Liver (tissue), 9 donors: ENCODE data around the gene ERC2. TPM values are rescaled to one million over a fixed set of nuclear protein-coding genes. Genes with fewer than 3 reads are reported as not detected.

Experiments used
- DNase-seq: peaks from one replicate; pipeline ENCODE4 v3.0.0-alpha.2; 2017; ENCODE audit warnings: low spot score
- H3K27ac ChIP-seq, 2 donors: one replicate each; pipeline ENCODE4 v1.7.0; 2013; ENCODE audit warnings: inconsistent platforms in 2 of 2, low read length in 2 of 2, control low read depth in 1 of 2, low read depth in 1 of 2, mild to moderate bottlenecking in 1 of 2
- H3K27me3 ChIP-seq, 4 donors: one replicate each; pipeline versions ENCODE4 v1.6.1 to v1.7.0; 2013; ENCODE audit warnings: low read length in 3 of 4, inconsistent platforms in 1 of 4, mild to moderate bottlenecking in 1 of 4, moderate library complexity in 1 of 4; ENCODE audit not compliant: control insufficient read depth in 4 of 4, insufficient read depth in 4 of 4
- H3K36me3 ChIP-seq, 4 donors: one replicate each; pipeline versions ENCODE4 v1.6.1 to v1.7.0; 2013; ENCODE audit warnings: low read length in 3 of 4, mild to moderate bottlenecking in 3 of 4, low read depth in 1 of 4, moderate library complexity in 1 of 4; ENCODE audit not compliant: control insufficient read depth in 4 of 4, insufficient read depth in 3 of 4
- H3K4me1 ChIP-seq, 4 donors: one replicate each; pipeline versions ENCODE4 v1.6.1 to v1.7.0; 2013; ENCODE audit warnings: low read length in 3 of 4, mild to moderate bottlenecking in 3 of 4, moderate library complexity in 1 of 4; ENCODE audit not compliant: control insufficient read depth in 4 of 4, insufficient read depth in 4 of 4
- H3K4me3 ChIP-seq, 3 donors: one replicate each; pipeline versions ENCODE4 v1.6.1 to v1.7.0; 2013; ENCODE audit warnings: low read length in 3 of 3, control low read depth in 1 of 3, low read depth in 1 of 3, mild to moderate bottlenecking in 1 of 3
- H3K9ac ChIP-seq, 2 donors: one replicate each; pipeline ENCODE4 v1.7.0; 2013; ENCODE audit warnings: low read length in 2 of 2, mild to moderate bottlenecking in 2 of 2, moderate library complexity in 2 of 2, control low read depth in 1 of 2, low read depth in 1 of 2
- H3K9me3 ChIP-seq, 4 donors: one replicate each; pipeline versions ENCODE4 v1.6.1 to v1.7.0; 2013; ENCODE audit warnings: low read length in 3 of 4; ENCODE audit not compliant: control insufficient read depth in 4 of 4
- EGR1 ChIP-seq, 2 donors: IDR thresholded peaks; 2 replicates each; pipeline ENCODE4 v1.6.1; 2016 to 2018; ENCODE audit warnings: antibody characterized with exemption in 2 of 2, low read depth in 2 of 2
- FOXA2 ChIP-seq: IDR thresholded peaks from 2 replicates; pipeline ENCODE4 v1.6.1; 2016; ENCODE audit warnings: antibody characterized with exemption
- GABPA ChIP-seq, 2 donors: IDR thresholded peaks in 1 of 2; conservative IDR thresholded peaks in 1 of 2; 2 replicates each; pipeline ENCODE4 v1.6.1; 2016; ENCODE audit warnings: antibody characterized with exemption in 2 of 2, mild to moderate bottlenecking in 1 of 2, moderate library complexity in 1 of 2
- HNF4A ChIP-seq, 2 donors: conservative IDR thresholded peaks; 2 replicates each; pipeline ENCODE4 v1.6.1; 2016; ENCODE audit warnings: antibody characterized with exemption in 2 of 2, mild to moderate bottlenecking in 2 of 2
- JUND ChIP-seq, 2 donors: IDR thresholded peaks; 2 replicates each; pipeline ENCODE4 v1.6.1; 2016; ENCODE audit warnings: antibody characterized with exemption in 2 of 2
- NR2F2 ChIP-seq: IDR thresholded peaks from 2 replicates; pipeline ENCODE4 v1.6.1; 2016; ENCODE audit warnings: antibody characterized with exemption
- SP1 ChIP-seq: IDR thresholded peaks from 2 replicates; pipeline ENCODE4 v1.6.1; 2018; ENCODE audit warnings: antibody characterized with exemption, mild to moderate bottlenecking
- TAF1 ChIP-seq: conservative IDR thresholded peaks from 2 replicates; pipeline ENCODE4 v1.6.1; 2016; ENCODE audit warnings: antibody characterized with exemption, mild to moderate bottlenecking
- WGBS: extraction: QIAGEN DNeasy Blood & Tissue Kit; methylation state at CpG from one replicate; pipeline ENCODE4 v1.1.7; 2013; 5-methylcytosine and 5-hydroxymethylcytosine counted together
- polyA plus RNA-seq, 2 donors: library from polyadenylated mRNA; stranded (reverse) in 1 of 2; unstranded in 1 of 2; fragments of 200-250 nt in 1 of 2; fragments of >200 nt in 1 of 2; fragmentation: Nextera tagmentation in 1 of 2; extraction: Ambion mirVana in 1 of 2; gene quantifications; one replicate each; pipeline versions ENCODE4 v1.2.1 to v1.2.3, GENCODE V29; 2013 to 2015
- total RNA-seq, 2 donors: library from RNA; depleted of rRNA; stranded (reverse); fragments of >200 nt; gene quantifications; one replicate each; pipeline ENCODE4 v1.2.3, GENCODE V29; 2014
- TF ChIP-seq, protein P1 (sequence below): IDR thresholded peaks from 2 replicates; pipeline ENCODE4 v1.6.1; 2016; ENCODE audit warnings: antibody characterized with exemption, mild to moderate bottlenecking
- TF ChIP-seq, protein P2 (sequence below): IDR thresholded peaks from 2 replicates; pipeline ENCODE4 v1.6.1; 2016; ENCODE audit warnings: antibody characterized with exemption
- TF ChIP-seq, protein P3 (sequence below): fragments of 150-350 bp; IDR thresholded peaks from 2 replicates; pipeline ENCODE4 v1.5.1; 2017; ENCODE audit warnings: improper control_type of control experiment, low read depth, low read length; ENCODE audit not compliant: missing input control
- donor health status: healthy.
- donor health status: healthy.
- donor health status: healthy.
- donor health status: healthy.
- donor health status: healthy.

ERC2 gene
- total and polyA plus RNA-seq, 4 donors, result 0.14 to 0.25 TPM; not detected in 2

DNA sequence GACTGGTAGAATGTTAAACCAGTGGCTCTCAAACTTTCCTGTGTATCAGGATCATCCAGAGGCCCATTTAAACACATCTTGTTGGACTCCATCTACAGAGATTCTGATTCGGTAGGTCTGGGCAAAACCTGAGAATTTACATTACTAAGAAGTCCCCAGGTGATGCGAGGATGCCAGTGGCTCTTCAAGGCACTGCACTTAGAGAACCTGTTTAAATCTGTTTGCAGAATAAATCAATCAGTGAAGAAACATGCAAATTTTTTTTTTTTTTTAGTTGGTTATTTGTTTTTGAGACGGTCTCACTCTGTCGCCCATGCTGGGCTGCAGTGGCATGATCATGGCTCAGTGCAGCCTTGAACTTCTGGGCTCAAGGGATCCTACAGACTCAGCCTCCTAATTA is 863.4 kb downstream of the ERC2 start:
- H3K27me3 ChIP-seq, result no peaks in the 10 kb centered on the region
- no peak for DNase-seq
- TF ChIP-seq NR2F2, result no peak
- no peak for TF ChIP-seq TAF1
- TF ChIP-seq, protein P1, sequence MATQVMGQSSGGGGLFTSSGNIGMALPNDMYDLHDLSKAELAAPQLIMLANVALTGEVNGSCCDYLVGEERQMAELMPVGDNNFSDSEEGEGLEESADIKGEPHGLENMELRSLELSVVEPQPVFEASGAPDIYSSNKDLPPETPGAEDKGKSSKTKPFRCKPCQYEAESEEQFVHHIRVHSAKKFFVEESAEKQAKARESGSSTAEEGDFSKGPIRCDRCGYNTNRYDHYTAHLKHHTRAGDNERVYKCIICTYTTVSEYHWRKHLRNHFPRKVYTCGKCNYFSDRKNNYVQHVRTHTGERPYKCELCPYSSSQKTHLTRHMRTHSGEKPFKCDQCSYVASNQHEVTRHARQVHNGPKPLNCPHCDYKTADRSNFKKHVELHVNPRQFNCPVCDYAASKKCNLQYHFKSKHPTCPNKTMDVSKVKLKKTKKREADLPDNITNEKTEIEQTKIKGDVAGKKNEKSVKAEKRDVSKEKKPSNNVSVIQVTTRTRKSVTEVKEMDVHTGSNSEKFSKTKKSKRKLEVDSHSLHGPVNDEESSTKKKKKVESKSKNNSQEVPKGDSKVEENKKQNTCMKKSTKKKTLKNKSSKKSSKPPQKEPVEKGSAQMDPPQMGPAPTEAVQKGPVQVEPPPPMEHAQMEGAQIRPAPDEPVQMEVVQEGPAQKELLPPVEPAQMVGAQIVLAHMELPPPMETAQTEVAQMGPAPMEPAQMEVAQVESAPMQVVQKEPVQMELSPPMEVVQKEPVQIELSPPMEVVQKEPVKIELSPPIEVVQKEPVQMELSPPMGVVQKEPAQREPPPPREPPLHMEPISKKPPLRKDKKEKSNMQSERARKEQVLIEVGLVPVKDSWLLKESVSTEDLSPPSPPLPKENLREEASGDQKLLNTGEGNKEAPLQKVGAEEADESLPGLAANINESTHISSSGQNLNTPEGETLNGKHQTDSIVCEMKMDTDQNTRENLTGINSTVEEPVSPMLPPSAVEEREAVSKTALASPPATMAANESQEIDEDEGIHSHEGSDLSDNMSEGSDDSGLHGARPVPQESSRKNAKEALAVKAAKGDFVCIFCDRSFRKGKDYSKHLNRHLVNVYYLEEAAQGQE, result no peak
- TF ChIP-seq GABPA (IDR thresholded peaks at IDR 0.05 in 1 of 2, conservative IDR thresholded peaks at IDR 0.05 in 1 of 2), result no peak
- H3K4me3 ChIP-seq, result no peak overlapping the region
- H3K36me3 ChIP-seq, result no peaks in the 10 kb centered on the region
- H3K27ac ChIP-seq, result no peak overlapping the region
- no peak overlapping the region for H3K9ac ChIP-seq
- no peaks in the 10 kb centered on the region for H3K9me3 ChIP-seq
- 79% methylated on average over 4 of the region's 4 CpGs for WGBS
- peaks cover 0 to 10% (median 8%) of the 10 kb centered on the region in 4 donors for H3K4me1 ChIP-seq

DNA sequence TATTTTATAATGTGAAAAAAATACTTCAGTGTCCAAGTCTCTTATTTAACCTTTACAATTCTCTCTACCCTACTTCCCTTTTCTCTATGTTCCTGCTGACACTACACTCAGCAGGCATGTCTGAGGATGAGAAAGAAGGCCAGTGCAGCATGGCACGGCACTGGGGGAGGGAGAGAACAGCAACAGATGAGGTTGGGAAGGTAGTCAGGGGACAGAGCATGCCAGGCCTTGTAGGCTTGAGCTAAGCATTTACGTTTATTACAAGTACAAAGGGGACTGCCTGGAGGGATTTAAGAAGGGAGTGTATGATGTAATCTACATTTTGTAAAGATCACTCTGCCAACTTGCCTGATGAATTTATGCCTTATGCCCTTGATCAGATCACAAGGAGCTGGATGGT is 863.9 kb downstream of the ERC2 start:
- TF ChIP-seq, protein P2, sequence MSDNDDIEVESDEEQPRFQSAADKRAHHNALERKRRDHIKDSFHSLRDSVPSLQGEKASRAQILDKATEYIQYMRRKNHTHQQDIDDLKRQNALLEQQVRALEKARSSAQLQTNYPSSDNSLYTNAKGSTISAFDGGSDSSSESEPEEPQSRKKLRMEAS, result no peak
- TF ChIP-seq EGR1 (IDR thresholded peaks at IDR 0.05; ENCODE audit: low read depth in 2 of 2) (no peak), JUND (IDR thresholded peaks at IDR 0.05) (no peak), NR2F2 (no peak), SP1 (no peak), FOXA2 (no peak), TAF1 (no peak), HNF4A (conservative IDR thresholded peaks at IDR 0.05) (no peak)
- TF ChIP-seq, protein P1, result no peak
- TF ChIP-seq, protein P3, sequence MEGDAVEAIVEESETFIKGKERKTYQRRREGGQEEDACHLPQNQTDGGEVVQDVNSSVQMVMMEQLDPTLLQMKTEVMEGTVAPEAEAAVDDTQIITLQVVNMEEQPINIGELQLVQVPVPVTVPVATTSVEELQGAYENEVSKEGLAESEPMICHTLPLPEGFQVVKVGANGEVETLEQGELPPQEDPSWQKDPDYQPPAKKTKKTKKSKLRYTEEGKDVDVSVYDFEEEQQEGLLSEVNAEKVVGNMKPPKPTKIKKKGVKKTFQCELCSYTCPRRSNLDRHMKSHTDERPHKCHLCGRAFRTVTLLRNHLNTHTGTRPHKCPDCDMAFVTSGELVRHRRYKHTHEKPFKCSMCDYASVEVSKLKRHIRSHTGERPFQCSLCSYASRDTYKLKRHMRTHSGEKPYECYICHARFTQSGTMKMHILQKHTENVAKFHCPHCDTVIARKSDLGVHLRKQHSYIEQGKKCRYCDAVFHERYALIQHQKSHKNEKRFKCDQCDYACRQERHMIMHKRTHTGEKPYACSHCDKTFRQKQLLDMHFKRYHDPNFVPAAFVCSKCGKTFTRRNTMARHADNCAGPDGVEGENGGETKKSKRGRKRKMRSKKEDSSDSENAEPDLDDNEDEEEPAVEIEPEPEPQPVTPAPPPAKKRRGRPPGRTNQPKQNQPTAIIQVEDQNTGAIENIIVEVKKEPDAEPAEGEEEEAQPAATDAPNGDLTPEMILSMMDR, result no peak
- Histone ChIP-seq H3K4me3 (no peak overlapping the region), H3K4me1 (peaks cover 0 to 10% (median 8%) of the 10 kb centered on the region in 4 donors), H3K9ac (no peak overlapping the region), H3K27ac (no peak overlapping the region), H3K27me3 (no peaks in the 10 kb centered on the region), H3K36me3 (no peaks in the 10 kb centered on the region), H3K9me3 (no peaks in the 10 kb centered on the region)
- no peak for DNase-seq
- 82% methylated on average over 2 of the region's 2 CpGs for WGBS
